Spleen (tissue), 3 donors: ENCODE results near the gene TCHP.

Source experiments
- POLR2A ChIP-seq, 3 donors: fragments of 450-650 bp; IDR thresholded peaks; one replicate each; pipeline ENCODE4 v1.5.1; 2017; ENCODE audit warnings: antibody characterized with exemption in 3 of 3, mild to moderate bottlenecking in 1 of 3
- POLR2AphosphoS5 ChIP-seq, 3 donors: sonication (generic); formaldehyde crosslinking; IDR thresholded peaks; one replicate each; pipeline ENCODE4 v1.5.1; 2017; ENCODE audit warnings: antibody characterized with exemption in 3 of 3

- TF ChIP-seq POLR2AphosphoS5 (IDR thresholded peaks at IDR 0.05) (no peak), POLR2A (IDR thresholded peaks at IDR 0.05) (no peak)
These were observed 39.1 kb upstream of the TCHP start for GRCh38 chr12:109860977-109861376.
